A673 (cell line): Measurements from ENCODE around the gene PRRG4.

Experiments used
- CTCF ChIP-seq: fragments of 300-800, 200-600 bp; sonication (generic); conservative IDR thresholded peaks from 2 replicates; pipeline ENCODE4 v1.5.1; 2017; ENCODE audit warnings: low read depth, mild to moderate bottlenecking, antibody characterized with exemption, low read length, moderate library complexity, mixed read lengths
- EZH2 ChIP-seq: fragments of 200-600 bp; sonication (generic); IDR thresholded peaks from 2 replicates; pipeline ENCODE4 v1.6.1; 2017; ENCODE audit warnings: borderline replicate concordance, low read depth, mild to moderate bottlenecking, mixed read lengths, antibody characterized with exemption, low read length; ENCODE audit not compliant: poor library complexity, severe bottlenecking

- TF ChIP-seq CTCF (no peak), EZH2 (no peak)
Observed at GRCh38 chr11:32840587-32840986, 10.9 kb downstream of the PRRG4 start.
